ENCODE results near the gene NUBPL.
"Not testable (repeated sequence)": the region's sequence is repeated elsewhere in the genome, so short reads cannot be mapped to it uniquely, and the experiment has no call there.

The NUBPL gene

DNA sequence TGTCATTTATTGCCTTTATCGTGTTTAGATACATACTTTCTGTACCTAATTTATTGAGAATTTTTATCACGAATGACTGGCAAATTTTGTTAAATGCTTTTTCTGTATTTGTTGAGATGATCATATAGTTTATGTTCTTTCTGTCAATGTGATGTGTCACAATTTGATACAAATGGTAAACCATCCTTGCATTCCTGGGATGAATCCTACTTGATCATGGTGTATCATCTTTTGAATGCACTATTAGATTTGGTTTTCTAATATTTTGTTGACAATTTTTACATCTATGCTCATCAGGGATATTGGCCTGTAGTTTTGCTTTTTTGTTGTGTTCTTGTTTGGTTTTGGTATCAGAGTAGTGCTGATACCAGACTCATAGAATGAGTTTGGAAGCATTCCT is 185.1 kb downstream of the NUBPL start:
- Histone ChIP-seq H3K4me2 (ENCODE audit: low read length) (no peak overlapping the region), H3K9ac (ENCODE audit: low read depth, low read length) (no peak overlapping the region), H3K4me1 (ENCODE audit: control insufficient read depth, insufficient read depth, low read length) (no peaks in the 10 kb centered on the region), H3K36me3 (ENCODE audit: insufficient read depth, low read length) (no peaks in the 10 kb centered on the region), H3K27me3 (ENCODE audit: control insufficient read depth, insufficient read depth, low read length) (no peaks in the 10 kb centered on the region), H3K4me3 (ENCODE audit: low read length) (no peak overlapping the region), H3K9me3 (replicated peaks; ENCODE audit: low read length) (peaks cover 10% of the 10 kb centered on the region)

DNA sequence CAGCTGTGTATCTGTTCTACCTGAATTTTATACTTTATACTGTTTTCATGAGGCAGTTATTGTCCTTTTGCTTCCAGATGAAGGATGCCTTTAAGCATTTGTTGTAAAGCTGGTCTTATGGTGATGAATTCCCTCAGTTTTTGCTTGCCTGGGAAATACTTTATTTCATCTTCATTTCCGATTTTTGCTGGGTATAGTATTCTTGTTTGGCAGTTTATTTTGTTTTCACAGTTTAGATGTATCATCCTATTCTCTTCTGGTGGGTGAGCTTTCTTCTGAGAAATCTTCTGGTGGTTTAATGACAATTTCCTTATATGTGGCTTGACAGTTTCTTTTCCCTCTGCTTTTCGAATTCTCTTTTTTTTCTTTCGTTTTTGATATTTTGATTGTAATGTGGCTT is 188.1 kb downstream of the NUBPL start:
- Histone ChIP-seq H3K9ac (ENCODE audit: low read depth, low read length) (no peak overlapping the region), H3K27me3 (ENCODE audit: control insufficient read depth, insufficient read depth, low read length) (no peaks in the 10 kb centered on the region), H3K4me3 (ENCODE audit: low read length) (no peak overlapping the region), H3K4me2 (ENCODE audit: low read length) (no peak overlapping the region), H3K36me3 (ENCODE audit: insufficient read depth, low read length) (no peaks in the 10 kb centered on the region), H3K4me1 (ENCODE audit: control insufficient read depth, insufficient read depth, low read length) (no peaks in the 10 kb centered on the region), H3K9me3 (replicated peaks; ENCODE audit: low read length) (peaks cover 10% of the 10 kb centered on the region)

DNA sequence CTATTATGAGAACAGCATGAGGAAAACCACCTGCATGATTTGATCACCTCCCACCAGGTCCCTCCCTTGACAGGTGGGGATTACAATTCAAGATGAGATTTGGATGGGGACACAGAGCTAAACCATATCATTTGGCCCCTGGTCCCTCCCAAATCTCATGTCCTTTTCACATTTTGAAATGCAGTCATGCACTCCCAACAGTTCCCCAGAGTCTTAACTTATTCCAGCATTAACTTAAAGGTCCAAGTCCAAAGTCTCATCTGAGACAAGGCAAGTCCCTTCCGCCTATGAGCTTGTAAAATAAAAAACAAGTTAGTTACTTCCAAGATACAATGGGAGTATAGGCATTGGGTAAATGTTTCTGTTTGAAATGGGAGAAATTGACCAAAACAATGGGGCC is 189.8 kb downstream of the NUBPL start:
- not testable (repeated sequence) for H3K4me2 ChIP-seq (ENCODE audit: low read length); H3K36me3 ChIP-seq (ENCODE audit: insufficient read depth, low read length); H3K9me3 ChIP-seq (replicated peaks; ENCODE audit: low read length); H3K4me1 ChIP-seq (ENCODE audit: control insufficient read depth, insufficient read depth, low read length); H3K9ac ChIP-seq (ENCODE audit: low read depth, low read length); H3K27me3 ChIP-seq (ENCODE audit: control insufficient read depth, insufficient read depth, low read length); H3K4me3 ChIP-seq (ENCODE audit: low read length)

DNA sequence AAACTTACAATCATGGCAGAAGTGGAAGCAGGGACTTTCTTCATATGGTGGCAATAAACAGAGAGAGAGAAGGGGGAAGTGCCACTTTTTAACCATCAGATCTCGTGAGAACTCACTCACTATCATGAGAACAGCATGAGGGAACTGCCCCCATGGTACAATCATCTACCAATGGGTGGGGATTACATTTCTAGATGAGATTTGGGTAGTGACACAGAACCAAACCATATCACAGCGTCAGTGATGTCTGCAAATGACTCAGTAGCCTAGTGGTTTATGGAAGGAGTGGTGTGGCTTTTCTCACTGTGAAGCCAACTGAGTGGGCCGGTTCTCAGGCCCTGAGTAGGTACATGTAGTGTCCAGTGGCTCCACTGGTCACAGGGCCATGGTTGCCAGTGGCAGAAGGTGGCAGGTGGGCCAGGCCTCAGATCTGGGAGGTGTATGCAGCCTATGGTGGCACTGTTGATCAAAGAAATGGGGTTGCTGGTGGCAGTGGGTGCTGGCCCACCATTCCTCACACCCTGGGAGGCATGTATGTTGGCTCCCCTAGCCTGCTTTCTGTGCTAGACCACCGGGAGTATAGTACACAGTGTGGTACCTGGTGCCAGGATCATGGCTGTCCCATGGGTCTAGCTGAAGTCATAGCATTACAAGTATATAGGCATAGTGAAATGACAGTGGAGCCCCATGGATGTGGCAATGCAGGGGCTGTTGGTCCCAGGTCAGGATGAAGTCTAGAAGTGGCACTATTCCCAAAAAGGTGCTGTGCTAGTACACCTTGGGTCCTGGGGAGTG is 191.9 kb downstream of the NUBPL start:
- no peak overlapping the region for H3K4me3 ChIP-seq (ENCODE audit: low read length)
- H3K4me1 ChIP-seq (ENCODE audit: control insufficient read depth, insufficient read depth, low read length) = no peaks in the 10 kb centered on the region
- H3K36me3 ChIP-seq (ENCODE audit: insufficient read depth, low read length) = no peaks in the 10 kb centered on the region
- no peak overlapping the region for H3K4me2 ChIP-seq (ENCODE audit: low read length)
- H3K9ac ChIP-seq (ENCODE audit: low read depth, low read length) = no peak overlapping the region
- no peaks in the 10 kb centered on the region for H3K27me3 ChIP-seq (ENCODE audit: control insufficient read depth, insufficient read depth, low read length)
- H3K9me3 ChIP-seq (replicated peaks; ENCODE audit: low read length) = peaks cover 6% of the 10 kb centered on the region

DNA sequence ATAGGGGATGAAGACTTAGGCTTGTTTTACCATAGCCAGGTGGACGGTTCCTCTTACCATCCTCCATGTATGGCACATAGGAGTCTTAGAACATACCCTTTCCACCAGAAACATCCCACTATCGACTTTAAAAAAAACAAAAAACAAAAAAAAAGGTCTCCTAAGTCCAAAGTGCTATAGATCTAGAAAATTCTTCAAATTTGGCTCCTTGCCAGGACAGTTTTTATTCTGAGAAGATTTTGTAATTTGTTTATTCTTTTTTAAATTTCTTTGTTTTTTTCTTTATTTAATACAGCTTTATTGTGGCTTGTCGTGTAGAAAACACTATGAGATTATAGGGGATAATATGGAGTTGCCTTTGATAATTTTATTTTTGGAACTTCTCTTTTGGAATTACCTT is 197.7 kb downstream of the NUBPL start:
- Histone ChIP-seq H3K9me3 (replicated peaks; ENCODE audit: low read length) (no peaks in the 10 kb centered on the region), H3K9ac (ENCODE audit: low read depth, low read length) (no peak overlapping the region), H3K27me3 (ENCODE audit: control insufficient read depth, insufficient read depth, low read length) (no peaks in the 10 kb centered on the region), H3K4me2 (ENCODE audit: low read length) (no peak overlapping the region), H3K36me3 (ENCODE audit: insufficient read depth, low read length) (no peaks in the 10 kb centered on the region), H3K4me3 (ENCODE audit: low read length) (no peak overlapping the region), H3K4me1 (ENCODE audit: control insufficient read depth, insufficient read depth, low read length) (no peaks in the 10 kb centered on the region)

DNA sequence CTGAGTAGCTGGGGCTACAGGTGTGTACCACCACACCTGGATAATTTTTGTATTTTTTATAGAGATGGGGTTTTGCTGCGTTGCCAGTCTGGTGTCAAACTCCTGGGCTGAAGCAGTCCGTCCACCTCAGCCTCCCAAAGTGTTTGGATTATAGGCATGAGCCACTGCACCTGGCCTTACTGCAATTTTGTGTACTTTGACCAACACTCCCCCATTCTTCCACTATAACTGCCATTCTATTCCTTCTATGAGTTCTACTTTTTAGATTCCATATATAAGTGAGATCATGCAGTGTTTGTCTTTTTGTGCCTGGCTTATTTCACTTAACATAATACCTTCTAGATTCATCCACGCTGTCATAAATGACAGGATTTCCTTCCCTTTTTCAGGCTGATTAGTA is 199.1 kb downstream of the NUBPL start:
- no peaks in the 10 kb centered on the region for H3K9me3 ChIP-seq (replicated peaks; ENCODE audit: low read length)
- H3K4me1 ChIP-seq (ENCODE audit: control insufficient read depth, insufficient read depth, low read length) = no peaks in the 10 kb centered on the region
- H3K9ac ChIP-seq (ENCODE audit: low read depth, low read length) = no peak overlapping the region
- no peak overlapping the region for H3K4me3 ChIP-seq (ENCODE audit: low read length)
- no peaks in the 10 kb centered on the region for H3K36me3 ChIP-seq (ENCODE audit: insufficient read depth, low read length)
- H3K27me3 ChIP-seq (ENCODE audit: control insufficient read depth, insufficient read depth, low read length) = no peaks in the 10 kb centered on the region
- H3K4me2 ChIP-seq (ENCODE audit: low read length) = no peak overlapping the region

DNA sequence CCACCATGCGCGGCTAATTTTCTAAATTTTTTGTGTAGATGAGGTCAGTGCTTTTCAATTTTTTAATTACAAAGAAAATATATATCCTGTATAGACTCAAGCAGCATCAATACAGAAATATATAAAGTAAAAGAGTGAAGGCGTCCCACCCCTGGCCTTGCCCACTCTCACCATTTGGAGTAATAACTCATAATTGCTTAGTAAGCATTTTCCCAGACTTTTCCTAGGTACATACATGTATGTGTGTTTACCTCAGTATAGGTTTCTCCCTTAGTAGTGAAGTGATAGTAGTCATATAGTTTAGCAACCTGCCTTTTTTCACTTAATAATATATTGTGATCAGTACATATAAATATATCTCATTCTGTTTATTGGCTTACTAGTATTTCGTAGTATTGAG is 200.1 kb downstream of the NUBPL start:
- Histone ChIP-seq H3K9me3 (replicated peaks; ENCODE audit: low read length) (no peaks in the 10 kb centered on the region), H3K4me1 (ENCODE audit: control insufficient read depth, insufficient read depth, low read length) (no peaks in the 10 kb centered on the region), H3K4me2 (ENCODE audit: low read length) (no peak overlapping the region), H3K4me3 (ENCODE audit: low read length) (no peak overlapping the region), H3K9ac (ENCODE audit: low read depth, low read length) (no peak overlapping the region), H3K36me3 (ENCODE audit: insufficient read depth, low read length) (no peaks in the 10 kb centered on the region), H3K27me3 (ENCODE audit: control insufficient read depth, insufficient read depth, low read length) (no peaks in the 10 kb centered on the region)

DNA sequence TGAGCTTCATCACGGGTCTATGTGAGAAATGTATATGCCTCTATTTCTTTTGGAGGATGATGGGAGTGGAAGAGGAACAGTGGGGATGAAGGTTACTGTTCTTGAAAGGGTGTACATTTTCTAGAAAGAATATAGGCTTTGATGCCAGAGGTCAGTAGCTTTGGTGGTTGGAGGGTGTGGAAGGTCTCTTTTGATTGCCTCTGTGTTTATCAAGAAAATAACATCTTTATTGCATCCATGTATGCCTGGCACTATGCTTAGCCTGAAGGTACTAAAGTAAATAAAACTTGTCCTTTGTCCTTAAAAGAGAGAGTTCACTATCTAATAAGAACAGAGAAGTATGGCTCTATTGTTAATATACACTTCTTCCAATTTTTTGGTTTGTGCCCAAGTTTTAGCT is 201.8 kb downstream of the NUBPL start:
- Histone ChIP-seq H3K36me3 (ENCODE audit: insufficient read depth, low read length) (no peaks in the 10 kb centered on the region), H3K4me1 (ENCODE audit: control insufficient read depth, insufficient read depth, low read length) (no peaks in the 10 kb centered on the region), H3K4me2 (ENCODE audit: low read length) (no peak overlapping the region), H3K4me3 (ENCODE audit: low read length) (no peak overlapping the region), H3K9me3 (replicated peaks; ENCODE audit: low read length) (no peaks in the 10 kb centered on the region), H3K27me3 (ENCODE audit: control insufficient read depth, insufficient read depth, low read length) (no peaks in the 10 kb centered on the region), H3K9ac (ENCODE audit: low read depth, low read length) (no peak overlapping the region)

DNA sequence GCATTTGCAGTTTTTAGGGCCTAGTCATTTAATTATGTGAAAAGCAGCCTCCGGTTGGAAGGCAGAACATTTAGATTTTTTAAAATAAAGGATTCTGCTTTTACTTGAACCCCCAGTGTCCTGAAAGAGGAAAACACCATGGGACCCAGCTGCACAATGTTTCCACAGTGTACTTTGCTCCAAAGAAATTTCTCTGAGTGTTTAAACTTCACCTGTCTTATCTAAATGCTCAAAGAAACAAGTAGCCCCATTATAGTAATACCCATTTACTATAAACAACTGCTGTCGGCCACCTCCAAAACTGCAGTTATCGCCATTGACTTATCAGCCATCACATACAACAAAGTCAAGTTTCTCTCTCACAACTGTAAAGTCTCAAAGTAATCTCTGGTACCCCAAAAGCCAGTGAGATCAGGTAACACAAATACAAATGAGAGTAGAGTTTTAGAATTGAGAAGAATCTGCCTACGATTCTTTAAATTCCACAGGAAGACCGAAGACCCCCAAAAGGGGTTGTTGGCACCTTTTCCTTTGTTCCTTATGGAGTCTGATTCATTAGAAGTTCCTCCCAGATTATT is 205.2 kb downstream of the NUBPL start:
- Histone ChIP-seq H3K36me3 (ENCODE audit: insufficient read depth, low read length) (no peaks in the 10 kb centered on the region), H3K4me3 (ENCODE audit: low read length) (no peak overlapping the region)

DNA sequence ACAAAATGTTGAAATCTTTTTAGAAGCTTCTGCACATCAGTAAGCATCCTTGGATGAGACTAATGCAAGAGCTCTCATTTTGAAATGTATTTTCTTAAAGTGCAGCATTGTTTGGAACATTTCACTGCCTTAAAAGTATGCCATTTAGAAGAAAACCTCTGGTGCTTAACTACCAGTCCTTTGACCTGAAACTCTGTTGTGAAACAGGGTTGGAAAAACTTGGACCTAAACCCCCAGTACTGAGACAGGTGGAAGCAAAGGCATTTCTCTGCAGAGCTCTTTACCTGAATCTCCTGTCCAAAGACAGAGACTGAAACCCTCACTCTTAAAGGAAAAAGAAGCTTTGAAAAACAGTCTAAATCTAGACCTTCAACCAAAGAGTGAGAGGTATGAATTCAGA is 207.2 kb downstream of the NUBPL start:
- H3K9ac ChIP-seq (ENCODE audit: low read depth, low read length) = no peak overlapping the region
- no peaks in the 10 kb centered on the region for H3K27me3 ChIP-seq (ENCODE audit: control insufficient read depth, insufficient read depth, low read length)
- H3K9me3 ChIP-seq (replicated peaks; ENCODE audit: low read length) = no peaks in the 10 kb centered on the region
- no peak overlapping the region for H3K4me2 ChIP-seq (ENCODE audit: low read length)
- no peaks in the 10 kb centered on the region for H3K36me3 ChIP-seq (ENCODE audit: insufficient read depth, low read length)
- H3K4me1 ChIP-seq (ENCODE audit: control insufficient read depth, insufficient read depth, low read length) = peaks cover 6% of the 10 kb centered on the region
- no peak overlapping the region for H3K4me3 ChIP-seq (ENCODE audit: low read length)

More for the DNA sequence above, 205.2 kb downstream of the NUBPL start:
- Histone ChIP-seq H3K4me1 (ENCODE audit: control insufficient read depth, insufficient read depth, low read length) (peaks cover 6% of the 10 kb centered on the region), H3K9me3 (replicated peaks; ENCODE audit: low read length) (no peaks in the 10 kb centered on the region), H3K27me3 (ENCODE audit: control insufficient read depth, insufficient read depth, low read length) (no peaks in the 10 kb centered on the region), H3K9ac (ENCODE audit: low read depth, low read length) (no peak overlapping the region), H3K4me2 (ENCODE audit: low read length) (no peak overlapping the region)

DNA sequence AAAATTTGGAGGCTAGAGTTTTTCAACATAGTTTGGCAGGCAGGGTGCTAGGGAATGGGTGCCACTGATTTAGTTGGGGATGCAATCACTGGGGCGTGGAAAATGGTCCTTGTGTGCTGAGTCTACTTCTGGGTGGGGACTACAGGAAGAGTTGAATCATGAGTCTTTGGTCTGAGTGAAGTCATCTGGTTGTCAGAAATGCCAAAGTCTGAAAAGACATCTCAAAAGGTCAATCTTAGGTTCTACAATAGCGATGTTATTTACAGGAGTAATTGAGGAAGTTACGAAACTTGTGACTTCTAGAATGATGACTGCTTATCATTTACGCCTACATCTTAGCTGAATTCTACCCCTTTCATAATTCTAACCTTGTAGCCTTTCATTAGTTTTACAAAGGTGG is 209.1 kb downstream of the NUBPL start:
- no peak overlapping the region for H3K4me2 ChIP-seq (ENCODE audit: low read length)
- no peaks in the 10 kb centered on the region for H3K27me3 ChIP-seq (ENCODE audit: control insufficient read depth, insufficient read depth, low read length)
- no peaks in the 10 kb centered on the region for H3K36me3 ChIP-seq (ENCODE audit: insufficient read depth, low read length)
- no peaks in the 10 kb centered on the region for H3K9me3 ChIP-seq (replicated peaks; ENCODE audit: low read length)
- no peak overlapping the region for H3K9ac ChIP-seq (ENCODE audit: low read depth, low read length)
- H3K4me3 ChIP-seq (ENCODE audit: low read length) = no peak overlapping the region
- H3K4me1 ChIP-seq (ENCODE audit: control insufficient read depth, insufficient read depth, low read length) = peaks cover 6% of the 10 kb centered on the region

DNA sequence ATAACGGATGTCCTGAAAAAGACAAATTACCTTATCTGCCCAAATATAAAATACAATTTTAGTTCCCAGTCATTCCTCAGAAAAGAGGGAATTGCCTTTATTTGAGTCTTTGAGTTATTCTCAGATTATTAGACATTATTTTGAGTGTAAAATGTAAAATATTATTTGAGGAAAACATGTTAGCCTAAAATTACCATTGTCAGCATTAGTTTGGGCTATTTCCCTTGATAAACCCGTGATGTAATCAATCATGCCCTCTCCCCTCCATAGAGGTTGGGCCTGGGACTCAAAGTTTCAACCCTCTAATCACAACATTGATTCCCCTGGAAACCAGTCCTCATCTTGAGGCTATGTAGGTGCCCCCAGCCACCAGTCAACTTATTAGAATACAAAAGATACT is 213.4 kb downstream of the NUBPL start:
- H3K9ac ChIP-seq (ENCODE audit: low read depth, low read length) = no peak overlapping the region
- no peaks in the 10 kb centered on the region for H3K36me3 ChIP-seq (ENCODE audit: insufficient read depth, low read length)
- no peaks in the 10 kb centered on the region for H3K9me3 ChIP-seq (replicated peaks; ENCODE audit: low read length)

More for the DNA sequence above, 213.4 kb downstream of the NUBPL start:
- Histone ChIP-seq H3K4me2 (ENCODE audit: low read length) (no peak overlapping the region), H3K27me3 (ENCODE audit: control insufficient read depth, insufficient read depth, low read length) (no peaks in the 10 kb centered on the region), H3K4me3 (ENCODE audit: low read length) (no peak overlapping the region), H3K4me1 (ENCODE audit: control insufficient read depth, insufficient read depth, low read length) (peaks cover 6% of the 10 kb centered on the region)

Measured in skeletal muscle satellite cell (primary cell).